ENCODE results near the gene CCDC40. TPM values are rescaled to one million over a fixed set of nuclear protein-coding genes. Genes with fewer than 3 reads are reported as not detected.

CCDC40 gene
- total and polyA plus RNA-seq, 2 of the 13 experiments (the other 11 are each of a cell fraction or from before 2014, with no cell fraction given) = 4.1 to 5.5 TPM

- peak; percentile 79 for TF ChIP-seq ZNF281 (CRISPR knock-in tag; IDR thresholded peaks at IDR 0.05; ENCODE audit: borderline replicate concordance)
- no peak for TF ChIP-seq SRSF9 (IDR thresholded peaks at IDR 0.05; ENCODE audit: borderline replicate concordance, insufficient read depth, low read depth, low read length, poor library complexity, severe bottlenecking)
- peak; percentile 96 for TF ChIP-seq ZNF770 (CRISPR knock-in tag; IDR thresholded peaks at IDR 0.05)
- TF ChIP-seq MYPOP (CRISPR knock-in tag; IDR thresholded peaks at IDR 0.05) = peak; percentile 25; the same call in 1 of the 2 replicates
These were observed 45.1 kb upstream of the CCDC40 start (continued) for GRCh38 chr17:79991140-79991923.
